ENCODE measurements around the gene CAP2.

- TF ChIP-seq TEAD4 (IDR thresholded peaks at IDR 0.05): no peak
- TF ChIP-seq REST (IDR thresholded peaks at IDR 0.05; ENCODE audit: low read depth): no peak
- no peak for TF ChIP-seq YY1 (IDR thresholded peaks at IDR 0.05; ENCODE audit: low read depth)
- TF ChIP-seq RAD21 (IDR thresholded peaks at IDR 0.05; ENCODE audit: low read depth): no peak
- TF ChIP-seq, protein P1, sequence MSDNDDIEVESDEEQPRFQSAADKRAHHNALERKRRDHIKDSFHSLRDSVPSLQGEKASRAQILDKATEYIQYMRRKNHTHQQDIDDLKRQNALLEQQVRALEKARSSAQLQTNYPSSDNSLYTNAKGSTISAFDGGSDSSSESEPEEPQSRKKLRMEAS (IDR thresholded peaks at IDR 0.05): no peak
- TF ChIP-seq USF1 (IDR thresholded peaks at IDR 0.05): no peak
- TF ChIP-seq EP300 (IDR thresholded peaks at IDR 0.05; ENCODE audit: borderline replicate concordance): no peak
- TF ChIP-seq CREB1 (IDR thresholded peaks at IDR 0.05; ENCODE audit: low read depth): no peak
Measured at GRCh38 chr6:17466707-17467106, 73.3 kb downstream of the CAP2 start.
